IMR-90 (cell line): ENCODE results near the gene STRN. TPM values are rescaled to one million over a fixed set of nuclear protein-coding genes. Genes with fewer than 3 reads are reported as not detected.
"Not testable (repeated sequence)": the region's sequence is repeated elsewhere in the genome, so short reads cannot be mapped to it uniquely, and the experiment has no call there.

Source experiments
- ATAC-seq: fragments of 200-7000 bp; cut with Tn5 transposase; 2 replicates; pipeline ENCODE4 v1.9.1; 2020; ENCODE audit warnings: low read depth, mild to moderate bottlenecking, moderate library complexity
- BruUV-seq: library from RNA; stranded (reverse); fragments of 400-500 nt; replicated peaks from 2 replicates; lab custom pipeline; 2021; lab: Mats Ljungman, UMichigan
- CTCF ChIA-PET: fragments of 300-600 bp; formaldehyde crosslinking; extraction: SDS; loops from one replicate; lab custom pipeline; 2021; ENCODE audit warnings: antibody characterized with exemption; lab: Yijun Ruan, JAX
- POLR2A ChIA-PET: fragments of 300-600 bp; sonication (Branson Sonifier 250); formaldehyde crosslinking; loops from one replicate; lab custom pipeline; 2022; ENCODE audit warnings: antibody characterized with exemption; ENCODE audit not compliant: unreplicated experiment; lab: Charles Lee
- DNase-seq: peaks from one replicate; pipeline ENCODE4 v3.0.0; 2013
- H2AFZ ChIP-seq: replicated peaks from 2 replicates; pipeline ENCODE3; 2013; ENCODE audit warnings: low read length, mild to moderate bottlenecking; ENCODE audit not compliant: poor library complexity
- H2AK5ac ChIP-seq: 2 replicates; pipeline ENCODE4 v1.6.1; 2013; ENCODE audit warnings: low read depth, low read length, inconsistent platforms
- H2AK9ac ChIP-seq: replicated peaks from 2 replicates; pipeline ENCODE3; 2013; ENCODE audit warnings: mild to moderate bottlenecking, low read depth, low read length, moderate library complexity; ENCODE audit not compliant: poor library complexity
- H2BK120ac ChIP-seq: 2 replicates; pipeline ENCODE4 v1.6.1; 2013; ENCODE audit warnings: low read depth, low read length, inconsistent platforms
- H2BK15ac ChIP-seq: 3 replicates; pipeline ENCODE4 v1.6.1; 2013; ENCODE audit warnings: low read depth, low read length, inconsistent platforms
- H2BK20ac ChIP-seq: 2 replicates; pipeline ENCODE4 v1.6.1; 2013; ENCODE audit warnings: low read depth, mild to moderate bottlenecking, inconsistent platforms, low read length, moderate library complexity
- H2BK5ac ChIP-seq: 2 replicates; pipeline ENCODE4 v1.6.1; 2013; ENCODE audit warnings: mild to moderate bottlenecking, low read depth, low read length, inconsistent platforms; ENCODE audit not compliant: poor library complexity, severe bottlenecking
- H3K14ac ChIP-seq: replicated peaks from 2 replicates; pipeline ENCODE4 v1.6.1; 2013; ENCODE audit warnings: low read depth, low read length, inconsistent platforms
- H3K18ac ChIP-seq: 2 replicates; pipeline ENCODE4 v1.6.1; 2013; ENCODE audit warnings: low read depth, low read length, control low read depth
- H3K23ac ChIP-seq: 2 replicates; pipeline ENCODE4 v1.6.1; 2013; ENCODE audit warnings: low read depth, low read length, inconsistent platforms
- H3K27ac ChIP-seq: 2 replicates; pipeline ENCODE4 v1.5.1; 2013; ENCODE audit warnings: mild to moderate bottlenecking, control low read depth, low read length; ENCODE audit not compliant: insufficient read depth
- H3K27me3 ChIP-seq: 2 replicates; pipeline ENCODE4 v1.6.1; 2013; ENCODE audit warnings: low read length; ENCODE audit not compliant: control insufficient read depth, insufficient read depth
- H3K36me3 ChIP-seq: 2 replicates; pipeline ENCODE4 v1.6.1; 2013; ENCODE audit warnings: low read length, mixed read lengths; ENCODE audit not compliant: control insufficient read depth, insufficient read depth
- H3K4ac ChIP-seq: 2 replicates; pipeline ENCODE4 v1.6.1; 2013; ENCODE audit warnings: low read depth, low read length, inconsistent platforms
- H3K4me1 ChIP-seq: 2 replicates; pipeline ENCODE4 v1.6.1; 2013; ENCODE audit warnings: low read length, mixed read lengths; ENCODE audit not compliant: control insufficient read depth, insufficient read depth
- H3K4me2 ChIP-seq: 2 replicates; pipeline ENCODE4 v1.6.1; 2013; ENCODE audit warnings: low read depth, mild to moderate bottlenecking, control low read depth, low read length, moderate library complexity
- H3K4me3 ChIP-seq: 2 replicates; pipeline ENCODE4 v1.5.1; 2013; ENCODE audit warnings: low read depth, mild to moderate bottlenecking, control low read depth, low read length, moderate library complexity; ENCODE audit not compliant: insufficient read depth
- H3K56ac ChIP-seq: 2 replicates; pipeline ENCODE4 v1.6.1; 2013; ENCODE audit warnings: low read length, inconsistent platforms; ENCODE audit not compliant: insufficient read depth; ENCODE audit errors: extremely low read depth
- H3K79me1 ChIP-seq, 2 experiments: 2 replicates each; pipeline ENCODE4 v1.6.1; 2013; ENCODE audit warnings: low read length in 2 of 2, inconsistent platforms in 1 of 2, low read depth in 1 of 2
- H3K9ac ChIP-seq: 2 replicates; pipeline ENCODE4 v1.6.1; 2013; ENCODE audit warnings: low read depth, low read length, control low read depth
- H3K9me1 ChIP-seq: 2 replicates; pipeline ENCODE4 v1.6.1; 2013; ENCODE audit warnings: low read length, inconsistent platforms; ENCODE audit not compliant: insufficient read depth
- H3K9me3 ChIP-seq: 2 replicates; pipeline ENCODE4 v1.6.1; 2013; ENCODE audit warnings: low read length; ENCODE audit not compliant: control insufficient read depth, insufficient read depth
- H4K20me1 ChIP-seq: 2 replicates; pipeline ENCODE4 v1.6.1; 2013; ENCODE audit warnings: low read length, inconsistent platforms; ENCODE audit not compliant: insufficient read depth
- H4K5ac ChIP-seq: 2 replicates; pipeline ENCODE4 v1.6.1; 2013; ENCODE audit warnings: mild to moderate bottlenecking, low read depth, low read length, control low read depth
- H4K8ac ChIP-seq, 2 experiments: 2 replicates each; pipeline ENCODE4 v1.6.1; 2013; ENCODE audit warnings: low read depth in 2 of 2, low read length in 2 of 2, control low read depth in 1 of 2, inconsistent platforms in 1 of 2
- H4K91ac ChIP-seq: 2 replicates; pipeline ENCODE4 v1.6.1; 2013; ENCODE audit warnings: low read depth, low read length, inconsistent platforms; ENCODE audit not compliant: insufficient read depth
- BHLHE40 ChIP-seq: fragments of 150-350 bp; IDR thresholded peaks from 2 replicates; pipeline ENCODE4 v1.6.1; 2016; ENCODE audit warnings: mild to moderate bottlenecking, low read depth, low read length
- WGBS, 2 experiments: methylation state at CpG; one replicate each; pipeline versions ENCODE4 v1.1.5 to v1.1.7; 2013; ENCODE audit warnings: missing lambda C conversion rate in 2 of 2; ENCODE audit not compliant: insufficient read length in 1 of 2; ENCODE audit errors: extremely low coverage in 2 of 2; 5-methylcytosine and 5-hydroxymethylcytosine counted together
- dilution Hi-C: fragments of 300-500 bp; cut with HindIII; formaldehyde crosslinking; loops from one replicate; pipeline ENCODE4 v1.14.3; 2018; ENCODE audit warnings: low sequenced_read_pairs; ENCODE audit not compliant: unreplicated experiment
- in situ Hi-C: fragments of 300-500 bp; cut with MboI; formaldehyde crosslinking; loops from 3 replicates; pipeline ENCODE4 v1.14.3; 2019; ENCODE audit warnings: low sequenced_read_pairs, inconsistent platforms, mixed read lengths
- intact Hi-C: fragments of 100-400 bp; cut with micrococcal nuclease; formaldehyde crosslinking; loops from 2 replicates; pipeline ENCODE4 v1.10.0; 2022
- polyA plus RNA-seq, 3 experiments: library from polyadenylated mRNA; depleted of rRNA; stranded (reverse); fragments of >200 nt; gene quantifications; 2 replicates each; pipeline ENCODE4 v1.2.3, GENCODE V29; 2012; ENCODE audit warnings: low replicate concordance in 1 of 3
- total RNA-seq: library from RNA; depleted of rRNA; stranded (reverse); fragments of >200 nt; gene quantifications from 2 replicates; pipeline ENCODE4 v1.2.3, GENCODE V29; 2012

The STRN gene
- total and polyA plus RNA-seq, 2 of the 4 experiments (the other 2 are of a cell fraction), result 5.1 to 23.3 TPM

- peak; percentile 85 for TF ChIP-seq BHLHE40
Observed at GRCh38 chr2:36889795-36890194, 76.5 kb downstream of the STRN start (continued).

DNA sequence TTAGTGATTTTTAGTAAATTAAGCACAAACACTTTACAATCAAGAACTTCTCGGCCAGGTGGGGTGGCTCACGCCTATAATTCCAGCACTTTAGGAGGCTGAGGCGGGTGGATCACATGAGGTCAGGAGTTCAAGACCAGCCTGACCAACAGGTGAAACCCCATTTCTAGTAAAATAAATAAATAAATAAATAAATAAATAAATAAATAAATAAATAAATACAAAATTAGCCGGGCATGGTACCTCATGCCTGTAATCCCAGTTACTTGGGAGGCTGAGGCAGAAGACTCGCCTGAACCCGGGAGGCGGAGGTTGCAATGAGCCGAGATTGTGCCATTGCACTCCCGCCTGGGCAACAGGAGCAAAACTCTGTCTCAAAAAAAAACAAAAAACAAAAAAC, 79.2 kb downstream of the STRN start:
- DNase-seq, H2BK20ac ChIP-seq, H3K4me2 ChIP-seq, H4K5ac ChIP-seq, H4K20me1 ChIP-seq, H3K4me3 ChIP-seq, H2BK5ac ChIP-seq, BruUV-seq, H2BK15ac ChIP-seq, H3K56ac ChIP-seq, CTCF ChIA-PET, H3K27me3 ChIP-seq, H3K4ac ChIP-seq, H4K91ac ChIP-seq, ATAC-seq, in situ Hi-C loops, H3K14ac ChIP-seq, H3K23ac ChIP-seq, H3K9me3 ChIP-seq, H3K9me1 ChIP-seq, H2BK120ac ChIP-seq, H3K9ac ChIP-seq, H3K18ac ChIP-seq, H2AK9ac ChIP-seq, H2AFZ ChIP-seq, H3K4me1 ChIP-seq, H4K8ac ChIP-seq, intact Hi-C loops, dilution Hi-C loops, POLR2A ChIA-PET: not testable (repeated sequence)
- Histone ChIP-seq H3K79me1 (peaks cover 9 to 17% of the 10 kb centered on the region in 2 experiments), H2AK5ac (peak overlapping the region; percentile 65; the same call in 1 of the 2 replicates), H3K36me3 (peaks cover 10% of the 10 kb centered on the region), H3K27ac (peak overlapping the region; percentile 58)
- WGBS, 2 experiments, result no CpG with 5 or more reads among the region's 9 CpGs
